Tibial nerve (tissue), 3 donors: ENCODE data around the gene KCNMA1.

ENCODE experiments used
- CTCF ChIP-seq, 5 experiments: fragments of 200-600 bp in 3 of 5; fragments of 450-650 bp in 2 of 5; sonication (generic) in 3 of 5; IDR thresholded peaks; one replicate each; pipeline ENCODE4 v1.5.1; 2016 to 2019; ENCODE audit warnings: antibody characterized with exemption in 5 of 5, mild to moderate bottlenecking in 3 of 5, moderate library complexity in 2 of 5
- POLR2A ChIP-seq, 2 donors: fragments of 450-650 bp; IDR thresholded peaks; one replicate each; pipeline ENCODE4 v1.6.1; 2017; ENCODE audit warnings: antibody characterized with exemption in 2 of 2, mild to moderate bottlenecking in 2 of 2, moderate library complexity in 2 of 2

GRCh38 chr10:77347052-77347451 lies 290.6 kb downstream of the KCNMA1 start:
- TF ChIP-seq POLR2A (IDR thresholded peaks at IDR 0.05) (no peak), CTCF (IDR thresholded peaks at IDR 0.05) (no peak)
